ENCODE results near the gene PADI4. TPM values are rescaled to one million over a fixed set of nuclear protein-coding genes. Genes with fewer than 3 reads are reported as not detected.
"Not testable (repeated sequence)": the region's sequence is repeated elsewhere in the genome, so short reads cannot be mapped to it uniquely, and the experiment has no call there.

Gene PADI4
- total RNA-seq, 1 donor from 2014 or later, result 2.7 TPM

DNA sequence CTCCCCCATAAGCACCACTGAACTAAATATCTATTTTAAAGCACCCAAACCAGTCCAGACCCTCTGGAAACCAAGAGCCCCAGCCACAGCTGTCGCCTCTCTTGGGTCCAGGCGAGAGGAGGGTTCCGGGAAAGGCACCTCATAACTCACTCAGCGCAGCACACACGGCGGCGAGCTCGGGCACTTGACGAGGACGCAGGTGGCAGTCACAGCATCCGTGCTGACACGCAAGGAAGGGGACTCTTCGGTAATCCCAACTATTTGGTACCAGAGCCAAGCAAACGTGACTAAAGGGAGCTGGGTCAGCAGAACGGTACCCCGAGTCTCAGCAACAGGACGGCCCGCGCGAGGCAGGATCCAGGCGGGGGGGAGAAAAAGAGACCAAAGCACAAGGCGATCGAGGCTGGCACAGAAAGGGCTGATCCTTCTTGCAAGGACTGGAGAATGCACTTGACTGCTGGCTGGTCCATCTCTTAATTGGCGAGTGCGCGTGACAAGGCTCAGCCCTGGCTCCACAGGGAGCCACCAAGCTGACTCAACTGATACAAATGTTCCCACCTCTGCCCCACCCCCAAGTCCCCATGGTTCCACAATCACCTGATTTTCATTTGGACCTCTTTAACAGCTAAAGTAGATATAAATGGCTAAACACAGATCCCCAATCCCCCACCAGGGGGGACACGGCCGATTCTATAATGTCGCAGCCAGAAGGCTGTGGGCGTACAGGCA is 100.0 kb downstream of the PADI4 start:
- DNase-seq (ENCODE audit: low spot score), result not testable (repeated sequence)
- intact Hi-C loops (cut with DNase I), result loop anchor here (5.0 kb wide), 1 partner anchor 281 kb away; no protein-coding TSS in a partner anchor

DNA sequence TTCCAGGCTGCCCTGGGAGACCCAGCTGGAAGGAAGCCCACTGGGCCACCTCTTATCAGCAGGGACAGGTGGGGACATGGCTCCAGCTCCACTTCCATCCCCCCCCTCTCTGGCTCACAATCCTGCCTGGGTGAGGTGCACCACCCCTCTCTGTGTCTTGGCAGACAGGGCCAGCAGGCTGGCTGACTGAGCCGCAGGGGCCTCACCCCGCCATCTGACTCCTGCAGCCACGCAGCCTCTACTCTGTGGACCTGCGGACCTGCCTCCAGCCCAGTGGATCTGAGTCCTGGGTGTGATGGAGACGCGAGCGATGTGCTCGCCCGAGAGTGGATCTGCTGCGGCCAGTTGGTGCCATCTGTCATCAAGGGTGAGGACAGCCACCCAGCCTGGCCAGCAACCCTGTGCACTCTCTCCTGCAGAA is 101.4 kb downstream of the PADI4 start:
- no peak for DNase-seq (ENCODE audit: low spot score)
- intact Hi-C loops (cut with DNase I), result loop anchor here (5.0 kb wide), 1 partner anchor 282 kb away; no protein-coding TSS in a partner anchor

DNA sequence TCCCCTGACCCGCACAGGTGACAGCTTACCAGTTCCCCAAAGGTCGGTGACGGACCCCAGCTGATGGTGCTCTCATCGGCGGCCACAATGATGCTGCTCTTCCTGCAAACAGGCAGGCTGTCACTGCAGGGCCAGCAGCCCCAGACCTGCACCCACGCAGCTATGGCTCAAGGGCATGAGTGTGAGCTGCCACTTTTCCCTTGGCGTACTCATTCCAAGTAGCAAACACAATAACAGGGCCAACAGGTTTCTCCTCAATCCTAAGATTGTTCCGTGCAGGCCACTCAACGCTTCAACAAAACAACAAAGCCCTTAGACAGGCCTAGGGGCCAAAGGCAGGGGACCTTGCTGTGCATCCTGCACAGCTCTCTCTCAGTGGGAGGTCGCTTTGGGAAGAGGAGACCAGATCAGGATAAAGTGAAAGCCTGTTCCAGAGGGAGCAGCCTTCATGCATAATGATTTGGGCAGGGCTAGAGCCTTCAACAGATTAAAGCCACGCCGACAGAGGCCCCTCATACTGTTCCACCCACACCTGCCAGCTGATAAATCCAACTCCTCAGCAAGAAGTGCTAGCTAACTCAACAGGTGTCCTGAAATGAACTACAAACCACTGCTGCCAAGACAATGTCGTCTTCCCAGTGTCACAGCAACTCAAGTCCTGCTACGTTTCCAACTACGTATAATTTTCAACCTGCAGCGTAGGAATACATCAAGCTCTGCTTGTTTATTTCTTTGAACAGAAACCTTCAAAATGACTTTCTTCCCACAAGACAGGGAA is 104.3 kb downstream of the PADI4 start:
- DNase-seq (ENCODE audit: low spot score), result no peak
- intact Hi-C loops (cut with DNase I), result no loop called here

Small RNAs within 50 kb of the gene (microRNA-seq; reads per million reads assigned to microRNA genes)
- not detected for gene MIR3972

Other genes with a start within 250 kb of the PADI4 start
- 1.3 TPM for gene PADI2, start 188.7 kb upstream of the PADI4 start, total RNA-seq
- not detected for gene PADI1, start 103.1 kb upstream of the PADI4 start, total RNA-seq
- not detected for gene PADI3, start 59.1 kb upstream of the PADI4 start, total RNA-seq
- gene PADI6, start 64.0 kb downstream of the PADI4 start, total RNA-seq, result not detected
- 14.5 TPM for gene RCC2, start 131.5 kb downstream of the PADI4 start, total RNA-seq
- 59.8 TPM for gene ARHGEF10L, start 231.5 kb downstream of the PADI4 start, total RNA-seq